ENCODE data around the gene TBC1D16.
A peak's percentile ranks its signal among the peaks of the same experiment; 100 is the strongest.
"Not testable (repeated sequence)": the region's sequence is repeated elsewhere in the genome, so short reads cannot be mapped to it uniquely, and the experiment has no call there.

TBC1D16 gene

GRCh38 chr17:79914813-79915740 lies 120.6 kb downstream of the TBC1D16 start:
- no peak for DNase-seq (ENCODE audit: low read depth in 2 of 2)

- no peak for DNase-seq (ENCODE audit: low read depth in 2 of 2)
Measured at GRCh38 chr17:79913896-79914812, 121.5 kb downstream of the TBC1D16 start.

- DNase-seq (ENCODE audit: low read depth in 2 of 2), result no peak
Measured at GRCh38 chr17:79913451-79913850, 122.2 kb downstream of the TBC1D16 start.

- DNase-seq (ENCODE audit: low read depth in 2 of 2), result no peak
Measured at GRCh38 chr17:79912552-79913330, 122.9 kb downstream of the TBC1D16 start.

- DNase-seq (ENCODE audit: low read depth in 2 of 2), result no peak
Measured at GRCh38 chr17:79911430-79912399, 124.0 kb downstream of the TBC1D16 start.

GRCh38 chr17:79910985-79911361 lies 124.7 kb downstream of the TBC1D16 start:
- DNase-seq (ENCODE audit: low read depth in 2 of 2), result no peak

GRCh38 chr17:79909121-79909520 lies 126.6 kb downstream of the TBC1D16 start:
- DNase-seq (ENCODE audit: low read depth in 2 of 2), result no peak

- peak; percentile 5 to 8 for DNase-seq (ENCODE audit: low read depth in 2 of 2)
Measured at GRCh38 chr17:79907850-79908249, 127.8 kb downstream of the TBC1D16 start.

- DNase-seq (ENCODE audit: low read depth in 2 of 2), result no peak
Measured at GRCh38 chr17:79907217-79907715, 128.4 kb downstream of the TBC1D16 start.

GRCh38 chr17:79905832-79906231 lies 129.8 kb downstream of the TBC1D16 start:
- DNase-seq (ENCODE audit: low read depth in 2 of 2), result no peak

- no peak for DNase-seq (ENCODE audit: low read depth in 2 of 2)
Measured at GRCh38 chr17:79904865-79905264, 130.8 kb downstream of the TBC1D16 start.

GRCh38 chr17:79902146-79902791 lies 133.4 kb downstream of the TBC1D16 start:
- DNase-seq (ENCODE audit: low read depth in 2 of 2), result no peak

- no peak for DNase-seq (ENCODE audit: low read depth in 2 of 2)
Measured at GRCh38 chr17:79901131-79901530, 134.5 kb downstream of the TBC1D16 start.

- DNase-seq (ENCODE audit: low read depth in 2 of 2), result no peak
Measured at GRCh38 chr17:79899584-79899983, 136.1 kb downstream of the TBC1D16 start.

- DNase-seq (ENCODE audit: low read depth in 2 of 2), result no peak
Measured at GRCh38 chr17:79897243-79898063, 138.2 kb downstream of the TBC1D16 start.

GRCh38 chr17:79893457-79893856 lies 142.2 kb downstream of the TBC1D16 start:
- DNase-seq (ENCODE audit: low read depth in 2 of 2), result not testable (repeated sequence)

- DNase-seq (ENCODE audit: low read depth in 2 of 2), result no peak
Measured at GRCh38 chr17:79892457-79893241, 143.0 kb downstream of the TBC1D16 start.

- DNase-seq (ENCODE audit: low read depth in 2 of 2), result no peak
Measured at GRCh38 chr17:79891113-79891730, 144.4 kb downstream of the TBC1D16 start.
